Upper lobe of left lung (tissue), 6 donors: ENCODE results near the gene GRB14. TPM values are rescaled to one million over a fixed set of nuclear protein-coding genes. Genes with fewer than 3 reads are reported as not detected.

Experiments used
- ATAC-seq, 2 donors: fragments of 200-7000 bp; cut with Tn5 transposase; one replicate each; pipeline ENCODE4 v1.9.1; 2022; ENCODE audit warnings: mild to moderate bottlenecking in 2 of 2, moderate library complexity in 2 of 2; ENCODE audit not compliant: low FRiP score in 2 of 2
- DNase-seq, 2 donors: peaks; one replicate each; pipeline ENCODE4 v3.0.0-alpha.2; 2019 to 2020
- H3K27ac ChIP-seq, 4 donors: fragments of 200-600 bp; sonication (generic); one replicate each; pipeline ENCODE4 v1.5.1; 2016 to 2019
- H3K27me3 ChIP-seq, 4 donors: fragments of 200-600 bp; sonication (generic); one replicate each; pipeline ENCODE4 v1.5.1; 2017 to 2019
- H3K36me3 ChIP-seq, 4 donors: fragments of 200-600 bp; sonication (generic); one replicate each; pipeline ENCODE4 v1.5.1; 2016 to 2019
- H3K4me1 ChIP-seq, 4 donors: fragments of 200-600 bp; sonication (generic); one replicate each; pipeline ENCODE4 v1.5.1; 2018 to 2019
- H3K4me3 ChIP-seq, 4 donors: fragments of 200-600 bp; sonication (generic); one replicate each; pipeline ENCODE4 v1.5.1; 2017 to 2019; ENCODE audit warnings: mild to moderate bottlenecking in 2 of 4, moderate library complexity in 1 of 4
- H3K9me3 ChIP-seq, 4 donors: fragments of 200-600 bp; sonication (generic); one replicate each; pipeline ENCODE4 v1.5.1; 2018 to 2019
- EP300 ChIP-seq, 4 donors: sonication (generic); formaldehyde crosslinking; IDR thresholded peaks; one replicate each; pipeline ENCODE4 v1.5.1; 2017; ENCODE audit warnings: antibody characterized with exemption in 4 of 4, control low read depth in 2 of 4
- POLR2A ChIP-seq, 4 donors: fragments of 450-650 bp; IDR thresholded peaks; one replicate each; pipeline ENCODE4 v1.5.1; 2016 to 2017; ENCODE audit warnings: antibody characterized with exemption in 4 of 4, mild to moderate bottlenecking in 2 of 4
- POLR2AphosphoS5 ChIP-seq, 2 donors: sonication (generic); formaldehyde crosslinking; IDR thresholded peaks; one replicate each; pipeline ENCODE4 v1.5.1; 2017; ENCODE audit warnings: antibody characterized with exemption in 2 of 2
- WGBS, 2 donors: methylation state at CpG; one replicate each; pipeline ENCODE4 v1.1.5; 2017 to 2018; 5-methylcytosine and 5-hydroxymethylcytosine counted together
- total RNA-seq, 6 donors: library from RNA; depleted of rRNA in 4 of 6; stranded (reverse); fragments of >200 nt in 4 of 6; gene quantifications; one replicate each; pipeline versions ENCODE4 v1.1.0 to v1.2.1, GENCODE V29; 2016 to 2021
- TF ChIP-seq, protein P1 (sequence below), 6 experiments: fragments of 450-650 bp in 4 of 6; fragments of 200-600 bp in 2 of 6; sonication (generic) in 2 of 6; IDR thresholded peaks; one replicate each; pipeline ENCODE4 v1.5.1; 2016 to 2019; ENCODE audit warnings: antibody characterized with exemption in 6 of 6
- donor health status: DM: no; HTN: no; CAD: no; lungs with moderate emphysema.
- donor health status: DM: no; HTN: yes; CAD: no; lungs with severe emphysema.

Gene GRB14
- 10 to 100 TPM in 1 of 6 donors, 1 to 10 TPM in 5; 1.4 to 10.5 (median 3.0) TPM for total RNA-seq

- TF ChIP-seq POLR2AphosphoS5 (IDR thresholded peaks at IDR 0.05) (no peak), POLR2A (IDR thresholded peaks at IDR 0.05) (no peak), EP300 (IDR thresholded peaks at IDR 0.05) (no peak)
- TF ChIP-seq, protein P1, sequence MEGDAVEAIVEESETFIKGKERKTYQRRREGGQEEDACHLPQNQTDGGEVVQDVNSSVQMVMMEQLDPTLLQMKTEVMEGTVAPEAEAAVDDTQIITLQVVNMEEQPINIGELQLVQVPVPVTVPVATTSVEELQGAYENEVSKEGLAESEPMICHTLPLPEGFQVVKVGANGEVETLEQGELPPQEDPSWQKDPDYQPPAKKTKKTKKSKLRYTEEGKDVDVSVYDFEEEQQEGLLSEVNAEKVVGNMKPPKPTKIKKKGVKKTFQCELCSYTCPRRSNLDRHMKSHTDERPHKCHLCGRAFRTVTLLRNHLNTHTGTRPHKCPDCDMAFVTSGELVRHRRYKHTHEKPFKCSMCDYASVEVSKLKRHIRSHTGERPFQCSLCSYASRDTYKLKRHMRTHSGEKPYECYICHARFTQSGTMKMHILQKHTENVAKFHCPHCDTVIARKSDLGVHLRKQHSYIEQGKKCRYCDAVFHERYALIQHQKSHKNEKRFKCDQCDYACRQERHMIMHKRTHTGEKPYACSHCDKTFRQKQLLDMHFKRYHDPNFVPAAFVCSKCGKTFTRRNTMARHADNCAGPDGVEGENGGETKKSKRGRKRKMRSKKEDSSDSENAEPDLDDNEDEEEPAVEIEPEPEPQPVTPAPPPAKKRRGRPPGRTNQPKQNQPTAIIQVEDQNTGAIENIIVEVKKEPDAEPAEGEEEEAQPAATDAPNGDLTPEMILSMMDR (IDR thresholded peaks at IDR 0.05): peak in 1 of 6 experiments; percentile 32
These were observed at the start of gene GRB14 for GRCh38 chr2:164620873-164621763. GRB14 (minus strand) TSS chr2:164621482; CDS start chr2:164621309, 173 bp downstream.

GRCh38 chr2:164669291-164669690 lies 48.0 kb upstream of the GRB14 start:
- TF ChIP-seq, protein P1 (IDR thresholded peaks at IDR 0.05): no peak
- TF ChIP-seq POLR2A (IDR thresholded peaks at IDR 0.05) (no peak), POLR2AphosphoS5 (IDR thresholded peaks at IDR 0.05) (no peak), EP300 (IDR thresholded peaks at IDR 0.05) (no peak)

More at GRCh38 chr2:164620873-164621763, at the start of gene GRB14:
- Histone ChIP-seq H3K36me3 (no peaks in the 10 kb centered on the region), H3K9me3 (no peaks in the 10 kb centered on the region), H3K4me3 (peak within 1 kb of the TSS; percentile 11 to 75 (median 59)), H3K27me3 (peaks cover 0 to 12% (median 4%) of the 10 kb centered on the region in 4 donors), H3K4me1 (peaks cover 3 to 17% (median 12%) of the 10 kb centered on the region in 4 donors), H3K27ac (no peak within 1 kb of the TSS)
- peak; percentile 62 to 90 for DNase-seq
- 3 to 4% methylated on average over 31 to 40 of the region's 96 CpGs for WGBS, 2 donors
- ATAC-seq: peak; percentile 73 to 84

GRCh38 chr2:164667566-164667965 lies 46.3 kb upstream of the GRB14 start:
- 82 to 86% methylated on average over 2 of the region's 2 CpGs for WGBS, 2 donors
- Histone ChIP-seq H3K27me3 (no peaks in the 10 kb centered on the region), H3K4me3 (no peak overlapping the region), H3K36me3 (no peaks in the 10 kb centered on the region), H3K27ac (no peak overlapping the region), H3K9me3 (no peaks in the 10 kb centered on the region), H3K4me1 (no peaks in the 10 kb centered on the region)
- ATAC-seq (no peak), DNase-seq (no peak)
- TF ChIP-seq, protein P1 (IDR thresholded peaks at IDR 0.05): no peak
- TF ChIP-seq EP300 (IDR thresholded peaks at IDR 0.05) (no peak), POLR2AphosphoS5 (IDR thresholded peaks at IDR 0.05) (no peak), POLR2A (IDR thresholded peaks at IDR 0.05) (no peak)

More at GRCh38 chr2:164669291-164669690, 48.0 kb upstream of the GRB14 start:
- Histone ChIP-seq H3K27ac (no peak overlapping the region), H3K4me1 (no peaks in the 10 kb centered on the region), H3K27me3 (no peaks in the 10 kb centered on the region), H3K9me3 (no peaks in the 10 kb centered on the region), H3K4me3 (no peak overlapping the region), H3K36me3 (no peaks in the 10 kb centered on the region)
- ATAC-seq (no peak), DNase-seq (no peak)

GRCh38 chr2:164664070-164664469 lies 42.8 kb upstream of the GRB14 start:
- no peak overlapping the region for H3K27ac ChIP-seq
- H3K27me3 ChIP-seq: no peaks in the 10 kb centered on the region
- no peaks in the 10 kb centered on the region for H3K36me3 ChIP-seq
- DNase-seq (no peak), ATAC-seq (no peak)
- no peaks in the 10 kb centered on the region for H3K4me1 ChIP-seq
- no peak overlapping the region for H3K4me3 ChIP-seq
- no peaks in the 10 kb centered on the region for H3K9me3 ChIP-seq
- TF ChIP-seq POLR2AphosphoS5 (IDR thresholded peaks at IDR 0.05): no peak
- TF ChIP-seq, protein P1 (IDR thresholded peaks at IDR 0.05): no peak
- TF ChIP-seq EP300 (IDR thresholded peaks at IDR 0.05): no peak
- no peak for TF ChIP-seq POLR2A (IDR thresholded peaks at IDR 0.05)
